GM12873 (cell line): ENCODE results near the gene ACVR1.
A peak's percentile ranks its signal among the peaks of the same experiment; 100 is the strongest.

ENCODE experiments used
- CTCF ChIP-seq: IDR thresholded peaks from 2 replicates; pipeline ENCODE4 v1.5.1; 2012; ENCODE audit warnings: low read depth, mild to moderate bottlenecking, moderate library complexity, low read length, control low read depth; ENCODE audit not compliant: insufficient read depth; ENCODE audit errors: missing control alignments

Gene ACVR1

DNA sequence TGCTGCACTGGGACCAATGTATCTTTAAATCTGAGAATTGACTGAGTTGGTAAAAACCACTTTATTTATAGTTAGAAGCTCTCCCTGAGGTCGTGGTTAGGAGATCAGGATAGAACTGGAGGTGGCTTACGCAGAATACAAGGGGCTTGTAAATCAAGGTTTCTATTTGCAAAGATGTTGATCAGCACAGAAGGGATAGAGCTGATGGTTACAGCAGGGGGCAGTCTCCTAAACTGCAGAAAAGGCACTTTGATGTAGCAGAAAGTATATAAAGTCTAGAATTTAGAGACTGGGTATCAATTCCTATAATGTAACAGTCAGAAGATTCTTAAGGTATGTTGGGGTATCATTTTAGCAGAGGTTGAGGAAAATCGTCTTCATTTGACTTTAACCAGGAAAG lies 25.2 kb upstream of the ACVR1 start:
- TF ChIP-seq CTCF: peak; percentile 27

GRCh38 chr2:157900684-157901083 lies 24.6 kb upstream of the ACVR1 start:
- no peak for TF ChIP-seq CTCF

DNA sequence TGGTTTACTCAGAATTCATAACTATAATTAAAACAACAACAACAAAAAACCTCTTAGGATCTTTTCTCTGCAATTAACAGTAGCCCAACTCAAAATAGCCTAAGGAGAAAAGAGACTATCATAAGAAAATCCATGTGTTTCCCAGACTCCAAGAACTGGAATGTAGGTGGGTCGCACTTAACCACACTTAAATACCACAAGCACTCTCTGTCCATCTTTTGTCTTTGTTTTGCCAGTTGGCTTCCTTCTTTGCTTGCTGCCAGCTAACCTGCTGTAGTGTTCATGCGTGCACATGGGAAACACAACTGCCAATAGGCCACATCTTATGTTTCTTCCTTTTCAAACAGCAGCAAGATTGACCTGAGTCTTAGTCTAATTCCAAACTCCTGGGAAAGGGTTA lies 24.1 kb upstream of the ACVR1 start:
- TF ChIP-seq CTCF: no peak

- no peak for TF ChIP-seq CTCF
Measured at GRCh38 chr2:157899125-157899839, 23.2 kb upstream of the ACVR1 start.

DNA sequence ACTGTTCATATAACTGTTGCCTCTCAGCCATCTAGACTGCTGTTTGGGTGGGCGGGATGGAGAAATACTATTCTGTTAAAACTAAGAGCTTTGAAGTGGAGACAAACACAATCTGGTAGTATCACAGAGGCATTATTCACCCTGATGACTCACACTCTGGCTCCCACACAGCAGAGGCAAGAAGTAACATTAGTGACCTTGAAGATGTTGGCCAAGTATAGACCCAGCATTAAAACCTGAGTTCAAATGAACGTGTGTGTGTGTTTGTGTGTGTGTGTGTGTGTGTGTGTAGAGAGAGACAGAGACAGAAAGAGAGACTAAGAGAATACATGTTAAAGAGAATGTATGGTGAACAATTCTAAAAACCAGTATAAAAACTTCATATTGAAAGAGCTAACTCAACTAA lies 22.5 kb upstream of the ACVR1 start:
- TF ChIP-seq CTCF: no peak

DNA sequence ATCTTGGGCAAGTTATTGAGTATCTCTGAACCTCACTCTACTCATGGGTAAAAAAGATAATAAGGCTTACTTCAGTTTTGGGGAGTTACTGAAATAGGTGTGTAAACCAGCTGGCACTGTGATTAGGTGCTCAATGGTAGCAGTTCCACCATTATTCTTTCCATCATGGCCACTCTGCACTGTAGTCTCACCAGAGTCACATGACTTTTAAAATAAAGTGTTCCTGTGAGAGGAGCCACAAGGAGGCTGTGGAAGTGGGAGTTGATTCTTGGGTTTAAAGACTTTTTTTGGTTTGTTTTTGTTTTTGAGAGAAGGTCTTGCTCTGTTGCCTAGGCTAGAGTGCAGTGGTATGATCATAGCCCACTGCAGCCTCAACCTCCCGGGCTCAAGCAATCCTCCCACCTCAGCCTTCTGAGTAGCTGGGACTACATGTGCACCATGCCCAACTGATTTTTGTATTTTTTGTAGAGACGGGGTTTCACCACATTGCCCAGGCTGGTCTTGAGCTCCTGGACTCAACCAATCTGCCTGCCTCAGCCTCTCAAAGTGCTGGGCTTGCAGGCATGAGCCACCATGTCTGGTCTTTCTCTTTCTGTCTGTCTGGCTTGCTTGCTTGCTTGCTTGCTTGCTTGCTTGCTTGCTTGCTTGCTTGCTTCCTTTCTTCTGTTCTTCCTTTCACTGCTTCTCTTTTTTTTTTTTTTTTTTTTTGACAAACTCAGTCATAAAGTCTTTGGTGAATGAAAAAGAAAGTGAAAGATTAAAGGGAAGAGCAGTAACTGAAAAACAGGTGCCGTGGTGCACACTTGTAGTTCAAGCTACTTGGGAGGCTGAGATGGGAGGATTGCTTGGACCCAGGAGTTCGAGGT lies 21.2 kb upstream of the ACVR1 start:
- no peak for TF ChIP-seq CTCF

DNA sequence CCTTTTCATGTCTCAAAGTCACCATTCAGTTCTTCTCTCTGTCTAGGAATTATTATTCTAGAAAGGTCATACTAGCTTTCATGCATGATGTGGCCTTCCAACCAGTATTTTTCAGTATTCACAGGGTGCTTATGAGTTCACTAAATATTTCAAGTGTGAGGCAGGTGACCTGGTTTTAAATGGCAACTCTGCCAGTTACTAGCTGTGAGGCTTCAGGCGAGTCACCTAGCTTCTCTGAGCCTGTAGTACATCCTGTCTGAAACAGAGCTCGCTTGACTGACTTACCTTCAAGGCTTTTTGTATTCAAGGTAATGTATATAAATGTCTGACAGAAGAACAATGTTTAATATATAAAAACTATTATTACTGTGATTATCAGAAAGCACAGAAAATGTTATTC lies 19.4 kb upstream of the ACVR1 start:
- TF ChIP-seq CTCF: no peak
